ENCODE measurements around the gene NDUFA12.

Gene NDUFA12

GRCh38 chr12:94979941-94980340 is 23.6 kb downstream of the NDUFA12 start:
- no peak for DNase-seq

DNA sequence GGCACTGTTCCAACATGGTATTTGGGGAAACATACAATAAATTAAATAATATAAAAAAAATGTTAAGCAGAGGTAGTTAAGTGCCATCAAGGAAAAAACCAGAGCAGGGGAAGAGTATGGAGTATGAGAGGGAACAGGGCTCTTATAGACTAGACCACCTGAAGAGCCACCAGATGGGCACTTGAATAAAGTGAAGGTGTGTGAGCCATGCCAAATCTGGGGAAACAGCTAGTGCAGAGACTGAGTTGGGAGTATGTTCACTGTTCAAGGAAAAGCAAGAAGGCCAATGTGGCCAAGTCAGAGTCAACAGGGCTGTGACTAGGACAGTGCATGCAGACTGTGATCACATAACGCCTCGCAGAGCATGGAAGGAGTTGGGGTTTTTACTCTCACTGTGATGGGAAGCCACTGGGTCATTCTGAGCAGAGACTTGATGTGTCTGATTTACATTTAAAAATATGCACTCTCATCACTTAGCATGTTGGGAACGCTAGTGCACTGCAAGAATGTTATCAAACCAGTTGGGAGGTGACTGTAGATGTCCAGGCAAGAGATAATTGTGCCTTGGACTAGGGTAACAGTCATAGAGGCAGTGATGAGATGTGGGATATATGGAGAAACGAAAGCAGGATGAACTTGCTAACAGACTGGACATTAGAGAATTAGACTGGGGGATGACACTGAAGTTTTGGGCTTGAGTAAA is 25.6 kb downstream of the NDUFA12 start:
- no peak for DNase-seq

DNA sequence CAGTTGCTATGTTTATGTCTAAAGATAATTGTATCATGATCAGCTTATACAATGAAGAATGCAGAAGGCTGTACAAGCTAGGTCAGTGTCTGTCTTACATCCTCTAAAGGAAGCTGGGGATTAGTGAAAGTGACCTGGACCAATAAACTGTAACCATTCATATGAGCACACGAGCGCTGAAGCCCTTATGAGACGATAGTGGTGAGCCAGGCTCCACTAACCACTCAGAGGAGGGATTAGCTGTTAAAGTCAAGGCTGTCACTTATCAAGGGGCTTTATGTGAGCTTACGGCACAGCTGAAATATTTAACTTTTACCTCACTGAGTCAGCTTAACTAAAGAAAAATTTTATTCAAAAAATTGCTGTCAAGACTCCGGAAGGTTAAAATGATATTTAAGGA is 30.3 kb downstream of the NDUFA12 start:
- no peak for DNase-seq

DNA sequence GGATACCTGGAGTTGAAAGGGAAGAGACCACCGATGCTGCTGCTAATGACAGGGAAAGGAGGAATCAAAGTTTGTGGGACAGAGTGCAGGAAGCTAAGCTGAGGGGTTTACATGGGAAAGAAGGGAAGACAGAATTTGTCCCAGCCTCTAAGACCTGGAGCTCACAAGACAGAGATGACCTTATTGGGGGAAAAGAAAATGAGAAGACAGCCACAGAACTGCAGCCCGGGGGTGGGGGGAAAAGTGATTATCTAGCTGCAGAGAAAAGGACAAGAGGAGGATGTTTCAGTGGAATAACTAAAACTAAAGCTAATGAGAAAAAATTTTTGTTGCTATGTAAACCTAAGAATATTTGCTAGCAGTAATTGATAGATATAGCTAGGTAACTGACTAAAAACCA is 30.7 kb downstream of the NDUFA12 start:
- DNase-seq = no peak

GRCh38 chr12:94971923-94972322 is 31.6 kb downstream of the NDUFA12 start:
- no peak for DNase-seq

GRCh38 chr12:94970560-94970959 is 32.9 kb downstream of the NDUFA12 start:
- DNase-seq = no peak

DNA sequence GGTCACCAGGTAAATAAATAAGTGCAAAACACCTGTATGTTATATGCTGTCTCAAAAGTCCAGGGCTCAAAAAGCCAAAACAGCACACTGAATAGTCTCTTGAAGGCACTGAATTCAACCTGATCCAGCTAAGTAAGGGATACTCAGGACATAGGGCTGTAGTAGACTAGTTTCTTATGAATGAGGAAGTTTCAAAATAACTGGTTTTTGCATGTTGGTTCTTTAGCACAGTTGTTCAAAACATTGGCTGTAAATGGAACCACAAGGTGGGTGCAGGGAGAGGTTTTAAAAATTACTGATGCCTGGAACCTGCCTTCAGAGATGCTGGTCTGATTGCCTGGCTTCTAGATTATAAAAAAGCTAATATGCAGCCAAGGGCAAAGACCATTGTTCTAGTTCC is 34.1 kb downstream of the NDUFA12 start:
- DNase-seq = no peak

- no peak for DNase-seq
These were observed 37.4 kb downstream of the NDUFA12 start for GRCh38 chr12:94965982-94966630.

DNA sequence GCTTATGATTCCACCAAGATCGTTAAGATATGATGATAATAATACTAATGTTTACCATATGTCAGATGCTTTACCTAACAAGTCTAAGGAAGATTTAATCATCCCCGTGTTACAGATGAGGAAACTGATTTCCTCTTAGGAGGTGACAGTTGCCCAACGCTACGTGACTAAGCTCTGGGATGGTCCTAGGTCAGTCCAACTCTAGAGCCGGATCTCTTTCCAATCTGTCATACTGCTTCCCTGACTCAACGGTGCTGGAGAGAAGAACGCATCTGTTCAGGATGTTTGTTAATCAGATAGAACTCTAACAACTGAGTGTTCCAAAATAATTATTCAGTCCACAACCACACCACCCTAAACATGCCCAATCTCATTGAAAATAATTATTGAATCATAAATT is 39.8 kb downstream of the NDUFA12 start:
- no peak for DNase-seq

DNA sequence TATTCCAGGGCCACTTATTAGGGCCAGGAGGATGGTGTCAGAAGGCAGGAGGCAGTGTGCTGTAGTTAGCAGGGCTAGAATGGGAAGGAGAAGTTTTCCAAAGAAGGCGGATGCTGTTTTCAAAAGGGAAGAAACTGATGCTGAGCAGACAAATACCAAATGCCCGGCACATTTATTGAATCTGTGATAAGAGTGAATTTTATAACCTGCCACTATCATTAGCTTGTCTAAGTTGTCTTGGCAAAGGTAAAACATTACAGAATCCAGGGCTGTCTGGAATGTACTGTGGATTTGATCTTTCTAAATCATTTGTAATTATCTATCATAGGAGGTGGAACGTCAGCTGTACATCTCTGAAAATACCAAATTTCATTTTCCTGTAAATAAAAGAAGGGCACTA is 40.8 kb downstream of the NDUFA12 start:
- no peak for DNase-seq

DNA sequence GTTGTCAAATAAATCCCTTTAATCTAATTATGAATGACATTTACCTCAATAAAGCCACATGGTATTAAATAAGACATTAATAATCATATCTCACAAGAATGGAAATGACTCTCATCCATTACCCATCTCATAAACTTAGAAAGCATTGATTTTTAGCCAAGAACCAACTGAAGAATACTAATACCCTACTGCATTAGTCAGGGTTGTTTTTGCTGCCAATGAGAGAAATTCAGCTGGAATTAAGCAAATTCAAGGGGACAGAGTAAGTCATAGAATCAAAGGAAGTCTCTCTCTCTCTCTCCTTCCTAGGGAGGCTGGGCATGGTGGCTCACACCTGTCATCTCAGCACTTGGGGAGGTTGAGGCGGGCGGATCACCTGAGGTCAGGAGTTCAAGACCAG is 41.6 kb downstream of the NDUFA12 start:
- no peak for DNase-seq

DNA sequence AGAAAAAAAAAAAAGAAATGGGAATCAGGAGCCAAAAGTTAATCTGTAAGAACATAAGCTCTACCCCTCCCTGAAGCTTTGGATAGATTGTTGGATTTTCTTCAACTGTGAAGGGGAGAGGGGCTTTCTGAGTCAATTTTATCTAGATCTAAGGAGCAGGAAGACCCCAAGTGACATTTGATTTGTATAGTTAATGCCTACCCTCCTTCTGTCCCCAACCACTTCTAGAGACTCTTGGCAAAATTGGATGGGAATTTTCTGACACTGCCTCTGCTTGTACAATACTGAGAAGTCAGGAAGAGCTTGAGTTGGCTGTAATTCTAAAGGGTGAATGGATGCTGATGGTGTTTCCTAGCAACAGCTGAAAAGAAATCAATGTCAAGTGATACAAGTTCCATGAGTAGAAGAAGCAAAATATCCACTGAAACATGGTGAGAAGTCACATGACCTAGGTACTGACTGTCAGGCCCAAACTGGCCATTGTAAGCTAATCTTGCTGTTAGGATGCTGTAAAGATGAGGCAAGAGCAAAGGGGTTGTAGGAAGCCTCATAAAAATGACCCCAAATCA is 42.2 kb downstream of the NDUFA12 start:
- no peak for DNase-seq

DNA sequence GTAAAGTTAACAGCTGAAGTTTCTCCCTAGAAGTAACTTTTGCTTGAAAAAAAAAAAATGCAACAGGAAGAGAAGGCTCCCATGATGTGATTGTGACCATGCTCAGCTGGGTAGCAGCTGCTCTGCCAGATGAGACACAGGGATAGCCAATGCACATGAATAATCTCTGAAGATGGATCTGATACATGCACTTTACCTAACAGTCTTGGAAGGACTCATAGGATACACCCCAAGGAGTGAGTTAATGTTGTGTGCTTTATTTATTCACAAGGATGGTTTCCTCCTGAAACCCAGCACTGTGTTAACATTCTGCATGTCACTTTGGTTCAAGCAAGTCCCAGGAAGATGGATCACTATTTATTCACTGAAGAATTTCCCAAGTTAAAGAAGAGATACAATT is 46.5 kb downstream of the NDUFA12 start:
- no peak for DNase-seq

- DNase-seq = no peak
These were observed 48.4 kb downstream of the NDUFA12 start for GRCh38 chr12:94954948-94955592.

DNA sequence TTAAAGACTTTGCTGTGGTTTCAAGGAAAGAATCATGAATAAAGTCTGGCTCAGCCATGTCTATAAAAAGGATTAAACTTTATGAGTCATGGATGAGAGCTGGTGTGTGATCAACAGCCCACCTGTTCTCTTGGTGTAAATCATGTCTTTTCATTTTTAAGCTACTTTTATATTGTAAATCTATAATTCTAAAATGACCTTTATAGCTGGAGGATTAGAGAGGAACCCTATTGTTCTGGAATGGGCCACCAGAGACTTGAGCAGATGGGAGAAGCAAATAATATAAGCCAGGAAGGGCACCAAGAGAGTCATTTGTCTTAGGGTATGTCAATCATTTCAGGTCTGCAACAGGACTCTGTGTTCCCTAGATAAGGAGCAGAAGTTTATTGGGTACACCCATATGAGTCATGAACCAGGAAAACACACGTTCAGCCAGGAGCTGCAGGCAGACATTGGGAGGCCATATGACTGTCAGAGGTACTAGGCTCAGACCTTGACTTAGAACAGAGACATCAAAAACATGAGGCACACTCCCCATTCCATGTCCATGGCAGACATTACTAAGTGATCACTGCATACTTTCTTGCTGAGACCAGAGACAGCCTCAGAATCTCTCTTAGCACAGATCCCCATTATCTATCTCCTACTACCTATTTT is 49.3 kb downstream of the NDUFA12 start:
- DNase-seq = no peak

GRCh38 chr12:94952325-94952724 is 51.2 kb downstream of the NDUFA12 start:
- DNase-seq = no peak

GRCh38 chr12:94951071-94951934 is 52.2 kb downstream of the NDUFA12 start:
- DNase-seq = no peak

DNA sequence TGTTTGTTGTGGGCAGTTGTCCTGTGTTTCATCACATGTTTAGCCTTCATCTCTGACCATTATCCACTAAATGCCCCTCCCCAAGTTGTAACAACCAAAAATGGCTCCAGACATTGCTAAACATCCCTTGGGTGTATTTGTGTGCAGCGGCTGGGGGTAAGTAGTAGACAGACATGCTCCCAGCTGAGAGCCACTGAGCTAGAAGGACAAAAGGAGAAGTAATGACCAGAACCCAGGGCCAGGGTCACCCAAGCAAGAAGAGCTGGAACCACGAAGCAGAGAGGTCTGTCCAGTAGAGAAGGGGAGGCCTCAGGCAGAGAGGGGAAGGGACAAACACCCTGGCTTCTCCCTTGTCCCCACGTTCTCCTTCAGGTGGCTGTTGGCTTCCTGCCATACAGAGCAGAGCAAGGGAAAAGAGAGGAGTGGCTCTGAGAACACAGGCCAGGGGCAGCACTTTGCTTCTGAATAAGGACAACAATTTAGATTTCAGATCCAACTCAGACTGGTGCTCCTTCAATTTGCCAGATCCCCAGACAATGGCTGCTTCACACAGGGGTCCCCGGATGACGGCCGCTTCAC is 55.2 kb downstream of the NDUFA12 start:
- DNase-seq = no peak

GRCh38 chr12:94942663-94943062 is 60.8 kb downstream of the NDUFA12 start:
- no peak for DNase-seq

GRCh38 chr12:94941440-94941862 is 62.0 kb downstream of the NDUFA12 start:
- DNase-seq = peak; percentile 64

DNA sequence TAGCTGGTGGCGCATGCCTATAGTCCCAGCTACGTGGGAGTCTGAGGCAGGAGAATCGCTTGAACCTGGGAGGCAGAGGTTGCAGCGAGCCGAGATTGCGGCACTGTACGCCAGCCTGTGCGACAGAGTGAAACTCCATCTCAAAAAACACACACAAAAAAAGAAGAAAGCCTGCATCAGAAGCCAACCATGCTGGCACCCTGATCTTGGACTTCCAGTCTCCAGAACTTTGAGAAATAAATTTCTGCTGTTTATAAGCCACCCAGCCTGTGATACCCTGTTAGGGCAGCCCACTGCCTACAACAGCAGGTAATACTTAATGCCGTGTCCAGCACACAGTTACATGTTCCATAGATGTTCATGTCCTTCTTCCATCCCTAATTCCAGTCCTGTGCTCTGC is 62.7 kb downstream of the NDUFA12 start:
- DNase-seq = no peak

DNA sequence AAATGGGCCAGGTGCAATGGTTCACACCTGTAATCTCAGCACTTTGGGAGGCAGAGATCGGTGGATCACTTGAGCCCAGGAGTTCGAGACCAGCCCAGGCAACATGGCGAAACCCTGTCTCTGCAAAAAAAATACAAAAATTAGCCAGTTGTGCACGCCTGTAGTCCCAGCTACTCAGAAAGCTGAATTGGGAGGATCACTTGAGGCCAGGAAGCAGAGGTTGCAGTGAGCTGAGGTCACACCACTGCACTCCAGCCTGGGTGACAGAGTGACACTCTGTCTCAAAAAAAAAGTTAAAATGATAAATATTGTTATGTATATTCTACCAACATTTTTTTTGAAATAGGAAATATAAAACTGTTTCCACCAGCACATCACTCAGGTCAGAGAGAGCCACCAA is 64.9 kb downstream of the NDUFA12 start:
- DNase-seq = no peak

Measured in CD4-positive, alpha-beta T cell treated with Interleukin-21 for 1 hour (primary cell).